Mononuclear cell (primary cell): ENCODE measurements around the gene C9orf50. TPM values are rescaled to one million over a fixed set of nuclear protein-coding genes. Genes with fewer than 3 reads are reported as not detected.

Experiments
- H3K27me3 ChIP-seq: 2 replicates; pipeline ENCODE4 v1.6.0; 2011; ENCODE audit warnings: low read length, control low read depth; ENCODE audit not compliant: insufficient read depth
- H3K4me1 ChIP-seq: 2 replicates; pipeline ENCODE4 v1.5.1; 2011; ENCODE audit warnings: mild to moderate bottlenecking, low read length, control low read depth; ENCODE audit not compliant: insufficient read depth
- H3K4me3 ChIP-seq: 2 replicates; pipeline ENCODE4 v1.5.1; 2011; ENCODE audit warnings: mild to moderate bottlenecking, low read length, moderate library complexity
- H3K9me3 ChIP-seq: 2 replicates; pipeline ENCODE4 v1.5.1; 2011; ENCODE audit warnings: low read depth, mild to moderate bottlenecking, control low read depth, low read length
- total RNA-seq: library from RNA; depleted of rRNA; stranded (reverse); fragments of >200 nt; gene quantifications from one replicate; pipeline ENCODE4 v1.2.3, GENCODE V29; 2012

C9orf50 gene
- total RNA-seq, 1 donor, result not detected

DNA sequence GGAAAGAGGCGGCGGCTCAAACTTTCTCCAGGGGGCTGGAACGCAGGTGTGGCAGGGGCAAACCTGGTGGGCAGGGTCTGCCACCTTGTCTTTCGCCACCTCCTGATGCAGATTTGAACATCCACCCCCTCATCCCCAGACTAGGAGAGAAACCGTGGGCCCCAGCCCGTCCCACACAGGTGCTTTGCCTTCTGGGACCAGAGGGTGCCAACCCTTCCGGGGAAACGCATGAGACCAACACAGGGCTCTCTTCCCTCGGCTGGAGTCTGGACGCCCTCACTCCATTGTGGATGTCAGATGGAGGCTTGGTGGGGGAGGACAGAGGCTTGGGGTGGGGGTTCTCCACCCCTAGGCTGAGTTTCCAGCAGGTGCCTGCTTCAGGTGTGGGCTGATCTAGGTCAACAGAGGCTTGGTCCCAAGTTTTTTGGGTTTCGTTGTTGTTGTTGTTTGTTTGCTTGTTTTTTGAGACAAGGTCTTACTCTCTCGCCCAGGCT, 9.5 kb downstream of the C9orf50 start:
- no peak overlapping the region for H3K4me3 ChIP-seq
- H3K4me1 ChIP-seq, result peaks cover 42% of the 10 kb centered on the region
- no peaks in the 10 kb centered on the region for H3K9me3 ChIP-seq
- no peaks in the 10 kb centered on the region for H3K27me3 ChIP-seq

DNA sequence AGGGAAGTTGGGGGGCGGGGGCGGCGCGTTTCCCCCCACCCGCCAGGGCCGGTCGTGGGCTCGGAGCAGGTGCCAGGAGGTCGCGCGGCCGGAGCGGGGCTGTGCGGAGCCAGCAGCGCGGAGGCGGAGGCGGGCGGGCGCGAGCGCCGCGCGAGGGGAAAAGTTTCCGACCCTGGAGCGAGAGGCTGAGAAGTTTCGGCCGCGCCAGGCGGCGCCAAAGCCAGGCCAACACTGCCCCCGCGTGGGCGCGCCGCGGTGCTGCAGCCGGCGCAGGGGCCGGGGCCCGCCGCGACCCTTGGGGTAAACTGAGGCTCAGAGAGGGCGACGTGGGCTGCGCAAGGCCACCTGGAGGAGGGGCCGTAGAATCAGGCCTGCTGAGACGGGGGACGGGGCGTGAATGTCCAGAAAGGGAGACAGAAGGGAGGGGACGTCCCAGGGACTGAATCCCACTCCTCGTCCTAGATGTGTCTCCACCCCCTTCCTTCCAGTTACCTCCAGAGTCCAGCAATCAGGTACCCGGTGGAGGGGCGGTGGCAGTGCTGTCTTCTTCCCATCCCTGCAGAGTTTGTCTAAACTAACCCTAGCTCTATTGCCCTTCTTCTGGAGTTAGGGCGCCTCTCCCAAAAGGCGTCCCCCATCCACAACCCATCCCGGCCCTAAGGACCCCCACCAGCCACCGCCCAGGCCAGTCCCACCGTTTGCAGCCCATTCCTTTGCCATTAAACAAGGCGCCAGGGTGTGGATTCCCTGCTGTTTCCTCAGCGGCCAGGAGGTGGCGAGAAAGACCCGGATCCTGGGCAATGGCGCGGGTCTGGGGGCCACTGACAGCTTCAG, 10.2 kb downstream of the C9orf50 start:
- H3K4me1 ChIP-seq, result peaks cover 42% of the 10 kb centered on the region
- H3K4me3 ChIP-seq, result peak overlapping the region; percentile 53
- H3K9me3 ChIP-seq, result no peaks in the 10 kb centered on the region
- H3K27me3 ChIP-seq, result no peaks in the 10 kb centered on the region

DNA sequence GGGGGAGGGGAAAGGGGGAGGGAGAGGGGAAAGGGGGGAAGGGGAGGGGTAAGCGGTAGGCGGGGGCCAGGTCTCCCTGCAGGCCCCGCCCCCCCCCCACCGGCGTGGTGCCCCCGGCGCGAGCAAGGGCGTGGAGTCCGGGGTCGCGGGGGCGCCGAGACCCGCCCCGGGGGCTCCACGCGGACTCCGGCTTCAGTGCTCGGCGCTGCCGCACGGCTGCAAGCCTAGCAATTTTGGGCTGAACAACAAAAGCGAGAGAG, 10.8 kb downstream of the C9orf50 start:
- H3K4me1 ChIP-seq, result peaks cover 42% of the 10 kb centered on the region
- H3K9me3 ChIP-seq, result no peaks in the 10 kb centered on the region
- H3K27me3 ChIP-seq, result no peaks in the 10 kb centered on the region
- H3K4me3 ChIP-seq, result peak overlapping the region; percentile 53

DNA sequence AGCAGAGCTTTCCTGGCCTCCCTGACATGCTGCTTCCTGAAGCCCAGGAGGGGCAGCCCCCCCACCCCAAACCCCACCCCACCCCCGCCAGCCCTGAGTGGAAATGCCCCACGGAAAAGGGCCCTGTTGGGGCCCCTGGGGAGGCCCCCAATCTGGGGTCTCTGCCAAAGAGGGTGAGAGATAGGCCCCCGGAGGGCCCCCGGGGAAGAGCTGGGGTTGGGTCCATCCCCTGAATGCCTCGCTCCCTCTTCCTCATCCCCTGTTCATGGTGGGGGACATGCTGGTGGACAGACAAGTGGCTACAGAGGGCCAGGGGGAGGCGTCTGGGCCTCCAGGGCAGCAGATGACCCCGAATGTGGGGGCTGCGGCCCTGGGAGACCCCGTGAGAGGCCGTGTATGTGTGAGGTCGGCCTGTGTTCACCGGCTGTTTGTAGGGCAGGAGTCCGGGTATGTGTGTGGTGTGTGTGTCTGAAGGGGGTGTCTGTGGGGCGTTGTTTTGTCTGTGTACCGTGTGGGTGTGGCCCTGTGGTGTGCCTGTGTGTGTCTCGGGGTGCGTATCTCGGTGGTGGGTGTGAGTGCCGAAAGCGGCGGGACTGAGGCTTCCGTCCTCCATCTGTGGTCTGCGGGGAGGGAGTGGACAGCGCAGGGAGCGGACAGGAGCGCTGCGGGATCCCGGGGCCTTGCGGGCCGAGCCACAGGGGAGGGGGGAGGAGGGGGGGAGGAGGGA, 11.3 kb downstream of the C9orf50 start:
- H3K9me3 ChIP-seq, result no peaks in the 10 kb centered on the region
- peaks cover 44% of the 10 kb centered on the region for H3K4me1 ChIP-seq
- no peak overlapping the region for H3K4me3 ChIP-seq
- no peaks in the 10 kb centered on the region for H3K27me3 ChIP-seq

DNA sequence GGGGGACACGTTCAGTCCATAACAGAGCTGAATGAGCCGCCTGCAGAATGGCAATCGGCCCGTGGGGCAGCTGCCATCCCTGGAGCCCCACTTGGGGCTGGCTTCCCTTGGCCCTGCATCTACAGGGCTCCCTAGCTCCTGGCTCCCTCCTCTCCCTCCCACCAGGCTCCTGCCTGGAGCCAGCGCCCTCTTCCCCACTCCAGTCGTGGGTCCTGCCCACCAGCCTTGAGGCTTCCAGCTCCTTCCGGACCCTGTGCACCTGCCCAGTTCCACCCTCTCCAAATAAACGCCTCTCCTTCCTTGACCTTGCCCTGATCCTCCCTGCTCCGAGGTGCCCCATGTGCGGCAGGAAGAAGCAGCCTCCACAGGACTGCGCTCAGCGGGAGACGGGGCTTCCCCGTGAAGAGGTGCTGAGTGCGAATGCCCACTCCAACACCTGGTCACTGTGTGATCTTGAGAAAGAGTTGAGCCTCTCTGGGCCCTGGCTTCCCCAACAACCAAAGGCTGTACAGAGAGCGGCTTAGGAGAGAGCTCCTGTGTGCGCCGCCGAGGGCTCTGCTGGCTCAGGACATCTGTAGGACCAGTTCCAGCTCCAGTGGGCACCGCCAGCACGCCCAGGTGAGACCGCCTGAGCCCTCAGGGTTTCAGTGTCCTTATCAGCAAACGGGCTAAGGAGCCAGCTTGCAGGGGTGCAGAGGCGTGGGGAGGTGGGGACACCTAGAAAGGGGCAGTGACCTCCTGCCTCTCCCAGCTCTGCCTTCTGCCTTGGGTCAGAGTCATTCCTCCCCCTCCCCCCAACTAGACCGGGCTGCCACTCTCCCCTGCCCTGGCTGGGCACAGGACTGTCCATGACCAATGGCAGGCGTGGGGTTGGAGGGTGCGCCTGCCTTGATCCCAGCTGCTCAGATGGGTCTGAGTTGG, 12.1 kb downstream of the C9orf50 start:
- Histone ChIP-seq H3K27me3 (no peaks in the 10 kb centered on the region), H3K9me3 (no peaks in the 10 kb centered on the region), H3K4me1 (peaks cover 45% of the 10 kb centered on the region), H3K4me3 (no peak overlapping the region)

DNA sequence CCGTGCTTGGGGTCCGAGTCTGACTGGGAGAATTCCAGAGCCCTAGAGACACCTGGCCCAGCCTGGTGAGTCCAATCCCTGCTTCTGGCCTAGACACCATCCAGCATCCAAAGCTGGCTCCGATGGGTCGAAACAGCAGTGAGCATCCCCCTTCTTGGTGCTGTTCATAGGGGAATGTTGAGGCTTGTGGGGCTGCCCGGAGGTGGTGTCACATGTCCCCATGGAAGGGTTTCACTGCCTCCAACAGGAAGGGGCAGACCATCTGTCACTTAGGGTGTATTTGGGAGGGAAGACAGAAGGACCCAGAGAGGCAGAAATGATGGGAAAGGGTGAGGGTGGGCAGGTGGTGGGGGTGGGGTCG, 13.9 kb downstream of the C9orf50 start:
- no peak overlapping the region for H3K4me3 ChIP-seq
- no peaks in the 10 kb centered on the region for H3K27me3 ChIP-seq
- H3K9me3 ChIP-seq, result no peaks in the 10 kb centered on the region
- peaks cover 56% of the 10 kb centered on the region for H3K4me1 ChIP-seq

DNA sequence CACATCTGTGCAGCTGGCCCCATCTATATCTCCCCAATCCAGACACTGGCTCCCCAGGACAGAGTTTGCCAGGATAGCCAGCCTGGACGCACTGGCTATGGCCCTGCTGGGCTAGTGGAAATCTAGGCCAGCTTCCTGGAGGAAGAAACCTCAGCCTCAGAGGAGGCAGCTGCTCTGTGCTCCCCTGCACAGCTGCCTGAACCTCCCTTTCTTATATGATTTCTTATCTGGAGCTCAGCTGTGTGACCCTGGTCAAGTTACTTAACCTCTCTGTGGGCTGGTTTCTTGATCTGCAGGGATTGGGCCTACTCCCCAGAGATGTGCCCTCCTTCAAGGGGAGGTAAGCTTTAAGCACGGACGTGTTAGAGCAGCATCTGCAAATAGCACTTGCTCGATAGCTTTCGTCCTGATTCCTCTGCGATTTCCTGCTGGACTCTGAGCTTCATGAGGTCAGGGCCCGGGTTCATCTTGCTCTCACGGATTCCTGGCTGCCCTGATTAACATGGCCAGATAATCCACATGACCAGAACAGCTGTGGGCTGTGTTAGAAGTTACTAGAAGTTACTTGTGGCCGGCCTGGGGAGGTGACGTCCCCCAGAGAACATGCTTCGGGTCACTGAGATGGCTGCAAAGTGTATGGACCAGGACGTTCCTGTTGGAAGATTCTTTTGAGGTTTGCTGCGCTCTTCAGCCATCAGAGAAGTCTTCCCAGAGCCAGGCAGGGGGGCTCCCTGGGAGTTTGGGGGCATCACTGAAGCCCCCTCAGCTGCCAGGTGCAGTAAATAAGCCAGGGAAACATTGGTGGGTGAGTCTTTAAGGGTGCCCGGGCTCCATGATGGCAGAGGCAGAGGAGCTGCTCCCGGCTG, 14.5 kb downstream of the C9orf50 start:
- peaks cover 56% of the 10 kb centered on the region for H3K4me1 ChIP-seq
- no peaks in the 10 kb centered on the region for H3K9me3 ChIP-seq
- no peak overlapping the region for H3K4me3 ChIP-seq
- H3K27me3 ChIP-seq, result no peaks in the 10 kb centered on the region

DNA sequence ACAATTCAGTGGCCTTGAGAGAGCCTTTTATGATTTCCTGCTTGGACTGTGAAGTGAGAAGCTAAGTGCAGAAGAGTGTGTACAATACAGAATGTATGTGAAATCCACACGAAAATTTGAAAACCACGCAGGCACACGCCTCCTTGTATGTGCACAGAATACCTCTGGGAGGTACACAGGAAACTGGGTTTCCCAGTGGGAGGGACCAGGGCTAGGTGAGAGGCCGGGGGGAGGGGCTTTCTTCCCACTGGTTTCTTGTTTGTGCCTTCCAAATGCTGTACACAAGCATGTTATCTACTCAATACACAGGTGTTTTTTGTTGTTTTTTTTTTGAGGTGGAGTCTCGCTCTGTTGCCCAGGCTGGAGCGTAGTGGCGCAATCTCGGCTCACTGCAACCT, 16.1 kb downstream of the C9orf50 start:
- H3K9me3 ChIP-seq, result no peaks in the 10 kb centered on the region

DNA sequence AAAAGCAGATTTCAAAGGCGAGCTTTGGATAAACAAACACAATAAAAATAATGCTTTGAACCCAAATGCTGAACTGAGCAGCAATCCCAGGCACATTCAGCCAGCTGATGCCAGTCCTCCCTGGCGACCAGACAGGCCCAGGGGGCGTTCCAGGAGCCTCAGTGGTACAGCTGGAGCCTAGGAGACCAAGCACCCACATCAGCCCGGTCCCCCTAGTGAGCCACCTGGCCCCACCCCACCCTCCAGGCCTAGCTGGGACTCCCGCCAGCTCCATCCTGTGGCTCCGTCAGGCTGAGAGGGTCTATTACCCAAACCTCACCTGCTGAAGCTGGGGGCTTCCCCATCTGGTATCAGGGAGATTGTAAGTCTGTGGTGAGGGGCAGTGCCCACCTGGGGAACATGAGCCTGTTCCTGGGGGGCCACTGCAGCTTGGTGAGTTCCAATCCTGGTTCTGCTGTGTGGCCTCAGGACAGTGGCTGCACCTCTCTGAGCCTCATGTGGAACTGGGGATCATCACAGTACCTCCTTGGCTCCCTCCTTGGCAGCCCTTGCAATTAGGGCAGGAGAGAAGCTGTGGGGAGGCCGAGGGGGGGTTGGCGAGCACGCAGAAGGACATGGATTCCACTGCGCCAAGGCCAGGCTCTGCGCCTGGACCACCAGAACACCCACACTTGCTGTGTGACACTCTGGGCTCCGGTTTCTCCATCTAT, 16.7 kb downstream of the C9orf50 start:
- no peak overlapping the region for H3K4me3 ChIP-seq
- no peaks in the 10 kb centered on the region for H3K27me3 ChIP-seq
- H3K9me3 ChIP-seq, result no peaks in the 10 kb centered on the region
- H3K4me1 ChIP-seq, result peaks cover 41% of the 10 kb centered on the region

More for the DNA sequence above, 16.1 kb downstream of the C9orf50 start:
- Histone ChIP-seq H3K4me1 (peaks cover 46% of the 10 kb centered on the region), H3K4me3 (no peak overlapping the region), H3K27me3 (no peaks in the 10 kb centered on the region)

DNA sequence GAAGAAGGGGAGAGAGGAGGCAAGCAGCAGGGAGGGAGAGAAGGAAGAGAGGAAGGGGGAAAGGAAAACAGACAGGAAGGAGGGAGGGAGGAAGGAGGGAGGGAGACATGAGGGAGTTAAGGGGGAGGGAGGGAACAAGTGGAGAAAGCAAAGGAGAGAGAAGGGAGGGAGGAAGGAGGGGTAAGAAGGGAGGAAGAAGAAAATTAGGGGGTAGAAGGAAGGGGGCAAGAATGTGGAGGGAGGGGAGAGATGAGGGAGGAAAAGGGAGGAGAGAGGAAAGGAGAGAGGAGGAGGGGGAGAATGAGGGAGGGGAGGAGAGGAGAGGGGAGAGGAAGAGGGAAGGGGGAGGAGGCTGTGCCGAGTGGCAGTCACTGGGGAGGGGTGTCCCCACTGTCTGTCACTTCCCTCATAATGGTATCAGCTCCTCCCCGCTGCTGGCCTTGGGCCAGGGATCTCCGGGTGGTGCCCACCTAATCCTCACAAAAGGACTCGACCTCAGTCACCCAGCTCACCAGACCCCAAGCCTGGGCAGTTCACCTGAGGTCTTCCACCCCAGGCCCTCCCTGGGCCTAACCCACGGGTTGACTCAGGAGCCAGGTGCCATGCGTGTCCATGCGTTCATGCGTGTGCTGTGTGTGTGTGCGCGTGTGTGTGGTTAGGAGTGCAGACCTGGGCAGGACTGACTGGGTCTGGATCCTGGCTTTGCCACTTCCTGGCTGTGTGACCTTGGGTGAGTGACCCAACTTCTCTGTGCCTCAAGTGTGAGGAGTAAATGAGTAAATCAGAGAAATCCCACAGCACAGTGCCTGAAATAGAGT, 18.1 kb downstream of the C9orf50 start:
- H3K4me1 ChIP-seq, result peaks cover 36% of the 10 kb centered on the region
- peaks cover 4% of the 10 kb centered on the region for H3K27me3 ChIP-seq
- no peaks in the 10 kb centered on the region for H3K9me3 ChIP-seq
- H3K4me3 ChIP-seq, result no peak overlapping the region

DNA sequence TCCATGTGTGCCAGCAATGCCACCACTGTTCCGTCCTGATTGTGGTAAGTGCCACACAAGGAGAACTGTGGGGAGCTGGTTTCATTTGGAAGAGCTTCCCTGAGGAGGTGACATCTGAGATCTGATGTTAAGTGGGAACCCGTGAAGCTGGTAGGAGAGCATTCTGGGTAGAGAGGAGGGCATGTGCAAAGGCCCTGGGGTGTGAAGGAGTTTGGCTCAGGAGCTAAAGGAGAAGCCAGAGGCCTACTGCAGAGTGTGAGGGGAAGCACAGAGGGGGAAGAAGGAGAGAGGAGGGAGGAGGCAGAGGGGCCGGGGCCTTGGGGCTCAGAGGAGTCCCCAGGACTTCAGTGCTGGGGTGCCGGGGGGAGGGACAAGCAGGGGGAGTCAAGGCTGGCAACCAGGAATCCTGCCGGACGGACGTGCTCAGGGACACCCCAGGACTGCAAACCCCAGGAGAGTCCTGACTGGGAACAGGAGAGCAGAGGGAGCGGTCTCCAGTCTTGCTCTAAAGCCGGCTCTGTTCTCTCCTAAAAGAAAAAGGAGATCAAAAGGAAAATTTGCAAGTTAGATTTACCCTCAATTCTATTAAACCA, 19.7 kb downstream of the C9orf50 start:
- Histone ChIP-seq H3K27me3 (peaks cover 6% of the 10 kb centered on the region), H3K4me3 (no peak overlapping the region)

DNA sequence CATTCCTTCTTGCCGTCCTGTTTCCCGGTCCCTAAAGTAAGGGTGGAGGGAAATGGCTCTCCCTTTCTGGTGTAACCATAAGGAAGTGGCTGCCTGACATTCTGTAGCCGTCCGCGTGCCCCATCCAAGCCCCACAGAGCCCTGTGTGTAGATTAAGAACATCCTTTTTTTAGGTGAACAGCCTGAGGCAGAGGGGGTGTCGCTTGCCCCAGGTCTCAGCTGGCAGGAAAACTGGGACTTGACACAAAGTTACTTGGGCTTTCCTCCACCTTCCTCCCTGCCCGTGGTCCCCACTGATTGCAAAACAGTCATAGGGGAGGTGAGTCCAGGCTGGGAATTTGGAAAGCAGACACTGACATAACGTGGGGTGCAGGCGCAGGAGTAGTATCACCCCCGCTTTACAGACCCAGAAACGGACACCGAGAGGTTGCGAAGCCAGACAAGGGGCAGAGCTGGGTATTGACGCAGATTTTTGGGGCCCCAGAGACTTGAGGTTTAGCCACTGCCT, 22.8 kb downstream of the C9orf50 start:
- H3K4me1 ChIP-seq, result peaks cover 56% of the 10 kb centered on the region
- H3K9me3 ChIP-seq, result no peaks in the 10 kb centered on the region
- H3K27me3 ChIP-seq, result peaks cover 6% of the 10 kb centered on the region
- H3K4me3 ChIP-seq, result no peak overlapping the region

More for the DNA sequence above, 19.7 kb downstream of the C9orf50 start:
- Histone ChIP-seq H3K4me1 (peaks cover 37% of the 10 kb centered on the region), H3K9me3 (no peaks in the 10 kb centered on the region)
